Endothelial cell of umbilical vein (primary cell): Measurements from ENCODE around the gene CALR3.

ENCODE experiments used
- EZH2 ChIP-seq: IDR thresholded peaks from 2 replicates; pipeline ENCODE4 v1.6.1; 2012; ENCODE audit warnings: borderline replicate concordance, low read depth, mild to moderate bottlenecking, moderate library complexity, low read length, inconsistent platforms; ENCODE audit not compliant: severe bottlenecking
- FOS ChIP-seq: IDR thresholded peaks from 2 replicates; pipeline ENCODE4 v1.6.1; 2011; ENCODE audit warnings: mild to moderate bottlenecking, low read length, moderate library complexity, borderline replicate concordance; ENCODE audit not compliant: insufficient read depth
- MYC ChIP-seq: IDR thresholded peaks from one replicate; pipeline ENCODE4 v1.6.1; 2011; ENCODE audit warnings: mild to moderate bottlenecking, low read depth, low read length
- POLR2A ChIP-seq: IDR thresholded peaks from 2 replicates; pipeline ENCODE4 v1.6.1; 2012; ENCODE audit warnings: low read depth, mild to moderate bottlenecking, control low read depth, low read length
- POLR2AphosphoS5 ChIP-seq: IDR thresholded peaks from 2 replicates; pipeline ENCODE4 v1.6.1; 2012; ENCODE audit warnings: low read depth, mild to moderate bottlenecking, control low read depth, low read length, moderate library complexity; ENCODE audit not compliant: insufficient read depth
- TF ChIP-seq, protein P1 (sequence below), 2 donors: IDR thresholded peaks; 1 replicate in 1 of 2; 2 replicates in 1 of 2; pipeline ENCODE4 v1.5.1; 2011; ENCODE audit warnings: low read length in 2 of 2, mild to moderate bottlenecking in 2 of 2, moderate library complexity in 2 of 2, control low read depth in 1 of 2, inconsistent platforms in 1 of 2, low read depth in 1 of 2; ENCODE audit not compliant: insufficient read depth in 1 of 2; ENCODE audit errors: extremely low read depth in 1 of 2

DNA sequence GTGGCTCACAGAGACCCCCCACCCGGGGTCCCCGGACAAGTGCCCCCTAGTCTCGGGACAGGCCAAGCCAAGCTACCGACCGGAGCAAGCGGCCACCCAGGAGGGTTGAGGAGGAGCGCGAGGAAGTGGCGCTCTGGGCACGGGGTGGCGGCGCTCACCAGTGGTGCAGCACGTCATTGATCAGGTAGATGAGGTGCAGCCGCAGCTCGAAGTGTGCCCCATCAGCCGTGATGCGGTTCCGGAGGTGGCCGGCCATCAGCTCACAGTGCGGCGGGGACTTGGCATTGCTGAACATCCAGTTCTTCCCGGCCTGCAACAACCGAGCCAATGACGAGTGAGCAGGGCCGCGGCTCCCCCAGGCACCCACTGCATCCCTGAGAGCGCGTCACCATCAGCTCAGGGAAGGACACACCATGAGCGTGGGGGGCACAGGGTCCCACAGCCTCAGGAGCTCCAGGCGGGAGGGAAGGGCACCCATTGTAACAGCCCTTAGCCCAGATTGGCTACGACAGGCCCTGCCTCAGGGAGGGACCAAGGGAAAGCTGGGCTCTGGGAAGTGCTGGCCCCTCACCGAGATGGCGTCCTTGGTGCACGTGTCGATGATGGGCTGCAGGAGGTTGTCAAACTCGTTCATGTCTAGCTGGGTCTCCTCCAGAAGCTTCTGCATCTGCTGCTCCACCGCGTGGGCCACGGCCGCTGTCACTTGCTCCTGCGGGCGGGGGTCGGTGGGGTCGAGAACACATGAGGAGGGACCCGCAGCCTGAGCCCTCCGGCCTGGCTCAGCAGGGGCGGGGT, 36.7 kb upstream of the CALR3 start:
- TF ChIP-seq POLR2AphosphoS5 (no peak), POLR2A (no peak), FOS (no peak), MYC (no peak), EZH2 (no peak)
- TF ChIP-seq, protein P1, sequence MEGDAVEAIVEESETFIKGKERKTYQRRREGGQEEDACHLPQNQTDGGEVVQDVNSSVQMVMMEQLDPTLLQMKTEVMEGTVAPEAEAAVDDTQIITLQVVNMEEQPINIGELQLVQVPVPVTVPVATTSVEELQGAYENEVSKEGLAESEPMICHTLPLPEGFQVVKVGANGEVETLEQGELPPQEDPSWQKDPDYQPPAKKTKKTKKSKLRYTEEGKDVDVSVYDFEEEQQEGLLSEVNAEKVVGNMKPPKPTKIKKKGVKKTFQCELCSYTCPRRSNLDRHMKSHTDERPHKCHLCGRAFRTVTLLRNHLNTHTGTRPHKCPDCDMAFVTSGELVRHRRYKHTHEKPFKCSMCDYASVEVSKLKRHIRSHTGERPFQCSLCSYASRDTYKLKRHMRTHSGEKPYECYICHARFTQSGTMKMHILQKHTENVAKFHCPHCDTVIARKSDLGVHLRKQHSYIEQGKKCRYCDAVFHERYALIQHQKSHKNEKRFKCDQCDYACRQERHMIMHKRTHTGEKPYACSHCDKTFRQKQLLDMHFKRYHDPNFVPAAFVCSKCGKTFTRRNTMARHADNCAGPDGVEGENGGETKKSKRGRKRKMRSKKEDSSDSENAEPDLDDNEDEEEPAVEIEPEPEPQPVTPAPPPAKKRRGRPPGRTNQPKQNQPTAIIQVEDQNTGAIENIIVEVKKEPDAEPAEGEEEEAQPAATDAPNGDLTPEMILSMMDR (IDR thresholded peaks at IDR 0.05; ENCODE audit: extremely low read depth in 1 of 2, insufficient read depth in 1 of 2, low read depth in 1 of 2, low read length in 2 of 2) = no peak
